GM18502 (cell line): ENCODE data around the gene FOXP4.
"Not testable (repeated sequence)": the region's sequence is repeated elsewhere in the genome, so short reads cannot be mapped to it uniquely, and the experiment has no call there.

Source experiments
- ATAC-seq: cut with Tn5 transposase; IDR thresholded peaks from one replicate; pipeline ENCODE4 v1.9.1; 2021; ENCODE audit warnings: mild to moderate bottlenecking; ENCODE audit not compliant: unreplicated experiment, poor library complexity

FOXP4 gene

GRCh38 chr6:41596096-41596685, 50.0 kb downstream of the FOXP4 start:
- ATAC-seq, result no peak

DNA sequence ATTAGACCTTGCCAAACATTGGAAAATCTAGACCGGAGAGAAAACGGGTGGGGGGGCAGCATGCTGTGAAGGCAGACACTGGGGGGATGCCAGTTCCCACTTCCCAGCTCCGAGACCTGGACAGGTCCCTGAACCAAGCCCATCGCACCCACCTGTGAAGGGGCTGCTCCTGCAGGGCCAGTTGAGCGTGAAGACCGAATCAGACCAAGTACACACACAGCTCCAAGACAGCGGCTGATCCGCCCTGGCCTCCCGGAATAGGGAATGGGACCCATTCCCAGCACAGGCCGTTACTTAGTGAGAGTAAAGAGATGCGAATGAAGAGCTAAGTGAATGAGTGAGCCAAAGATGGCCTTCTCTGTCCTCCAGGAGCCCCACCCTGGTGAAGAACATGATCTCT, 50.6 kb downstream of the FOXP4 start:
- no peak for ATAC-seq

GRCh38 chr6:41597246-41598000, 51.2 kb downstream of the FOXP4 start:
- ATAC-seq, result no peak

- ATAC-seq, result no peak
Observed at GRCh38 chr6:41598670-41599014, 52.5 kb downstream of the FOXP4 start.

GRCh38 chr6:41599015-41599851, 53.1 kb downstream of the FOXP4 start:
- ATAC-seq, result no peak

DNA sequence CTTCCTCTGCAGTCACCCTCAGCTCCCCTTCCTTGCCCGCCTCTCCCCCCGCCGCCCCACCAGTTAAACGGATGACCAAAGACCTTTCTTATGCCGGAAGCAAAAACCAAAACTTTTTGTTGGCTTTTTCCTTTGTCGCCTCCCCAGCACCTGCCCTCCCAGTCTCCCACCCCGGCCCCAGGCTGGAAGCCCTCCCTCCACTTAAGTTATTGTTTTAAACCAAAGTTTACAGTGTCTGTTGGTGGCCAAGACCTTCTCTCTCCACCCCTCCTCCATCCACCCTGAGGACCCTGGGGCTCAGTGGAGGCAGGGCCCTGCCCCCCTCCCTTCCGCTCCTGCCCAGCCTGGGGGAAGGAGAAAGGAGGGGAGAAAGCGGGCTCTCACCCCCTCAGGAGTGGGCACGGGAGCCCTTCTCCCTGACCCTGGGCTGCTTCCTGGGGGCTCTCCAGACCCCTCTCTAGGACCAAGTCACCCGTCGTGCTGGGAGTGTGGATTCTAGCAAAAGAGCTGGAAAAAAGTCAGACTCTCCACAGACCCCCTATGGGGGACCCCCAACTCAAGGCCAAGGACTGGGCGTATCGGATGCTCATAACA, 53.8 kb downstream of the FOXP4 start:
- no peak for ATAC-seq

- ATAC-seq, result no peak
Observed at GRCh38 chr6:41600499-41601247, 54.5 kb downstream of the FOXP4 start.

GRCh38 chr6:41601248-41601549, 55.0 kb downstream of the FOXP4 start:
- no peak for ATAC-seq

DNA sequence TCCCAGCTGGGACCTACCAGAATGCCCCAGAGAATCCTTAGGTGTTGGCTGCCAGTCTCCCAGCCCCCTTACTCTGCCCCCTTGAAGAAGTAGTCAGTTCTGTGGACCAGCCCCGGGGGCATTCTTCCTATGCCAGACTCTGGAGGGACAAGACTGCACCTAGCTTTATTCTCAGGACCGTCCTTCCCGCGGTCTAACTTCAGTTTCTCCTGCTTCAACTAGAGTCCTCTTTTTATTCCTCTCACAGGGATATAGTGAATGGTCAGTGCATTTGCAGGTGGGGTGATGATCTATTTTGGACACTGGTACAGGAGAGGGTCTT, 56.2 kb downstream of the FOXP4 start:
- ATAC-seq, result no peak

DNA sequence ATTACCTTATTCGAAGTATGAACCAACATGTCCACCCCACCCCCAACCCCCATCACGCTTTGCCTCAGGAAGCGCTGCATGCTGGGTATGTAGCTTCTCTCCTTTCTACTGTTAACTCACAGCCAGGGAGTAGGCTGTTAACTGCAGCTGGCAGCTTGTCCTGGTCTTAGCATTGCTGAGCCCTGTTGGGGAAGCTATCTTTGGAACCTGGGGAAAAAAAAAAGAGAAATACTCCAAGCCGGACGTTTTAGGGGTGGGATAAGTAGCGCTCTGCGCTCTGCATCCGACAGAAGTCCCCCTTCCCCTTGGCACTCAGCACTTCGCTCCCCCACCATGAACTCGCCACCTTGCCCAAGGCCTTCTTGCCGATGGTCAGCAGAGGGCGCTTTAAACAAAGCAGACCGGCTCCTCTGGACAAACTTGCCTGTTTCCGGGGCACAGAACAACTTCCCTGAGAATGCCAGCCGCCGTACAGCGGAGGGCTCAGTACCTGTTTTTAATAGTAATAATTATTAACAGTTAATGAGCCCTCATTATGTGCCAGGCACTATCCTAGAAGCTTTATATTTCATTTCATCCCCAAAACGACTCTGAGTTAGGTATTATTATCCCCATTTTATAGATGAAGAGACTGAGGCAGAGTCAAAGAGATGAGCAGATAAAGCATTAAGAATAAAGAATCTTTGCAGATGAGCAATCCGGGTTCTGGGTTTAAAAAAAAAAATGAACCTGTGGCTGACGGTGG, 56.9 kb downstream of the FOXP4 start:
- peak; percentile 67 for ATAC-seq

DNA sequence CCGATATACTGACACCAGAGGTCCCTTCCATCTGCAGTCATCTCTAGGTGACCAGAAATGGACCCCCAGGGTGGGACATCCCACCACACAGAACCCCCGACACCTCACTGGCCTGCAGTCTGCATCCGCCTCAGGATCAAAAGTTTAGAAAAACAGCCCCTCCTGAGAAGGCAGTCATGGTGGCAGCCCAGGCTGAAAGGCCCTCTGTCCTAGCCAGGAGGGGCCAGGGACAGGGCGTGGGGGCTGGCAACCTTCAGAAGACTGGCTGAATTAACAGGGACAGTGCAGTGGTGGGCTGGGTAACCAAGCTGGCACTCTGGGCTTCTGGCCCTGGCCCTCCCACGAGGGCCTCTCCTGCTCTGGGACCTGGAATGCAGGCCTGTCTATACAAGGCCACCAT, 57.8 kb downstream of the FOXP4 start:
- ATAC-seq, result no peak

GRCh38 chr6:41605649-41606048, 59.5 kb downstream of the FOXP4 start:
- no peak for ATAC-seq

DNA sequence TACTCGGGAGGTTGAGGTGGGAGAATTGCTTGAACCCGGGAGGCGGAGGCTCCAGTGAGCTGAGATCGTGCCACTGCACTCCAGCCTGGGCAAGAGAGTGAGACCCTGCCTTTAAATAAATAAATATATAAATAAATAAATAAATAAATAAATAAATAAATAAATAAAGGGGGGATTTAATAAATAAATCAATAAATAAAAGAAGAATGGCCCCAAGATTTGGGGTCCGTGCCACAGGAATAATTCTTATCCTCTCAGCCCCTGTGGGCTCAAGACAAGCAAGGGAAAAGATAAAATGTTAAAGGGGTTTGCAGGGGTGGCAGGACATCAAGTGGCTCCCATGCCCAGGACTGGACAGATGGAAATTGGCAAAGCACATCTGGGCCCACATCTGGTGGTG, 60.9 kb downstream of the FOXP4 start:
- no peak for ATAC-seq

DNA sequence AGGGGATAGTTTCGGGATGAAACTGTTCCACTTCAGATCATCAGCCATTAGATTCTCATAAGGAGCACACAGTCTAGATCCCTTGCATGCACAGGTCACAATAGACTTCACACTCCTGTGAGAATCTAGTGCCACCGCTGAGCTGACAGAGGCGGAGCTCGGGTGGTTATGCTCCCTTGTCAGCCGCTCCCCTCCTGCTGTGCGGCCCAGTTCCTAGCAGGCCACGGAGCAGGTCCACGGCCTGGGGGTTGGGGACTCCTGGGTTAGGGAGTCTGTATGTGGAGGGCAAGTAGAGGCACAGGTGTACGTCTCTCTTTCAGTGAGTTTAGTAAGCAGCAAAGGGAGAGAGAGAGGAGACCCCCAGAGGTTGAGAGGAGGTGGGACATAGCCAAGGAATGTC, 61.6 kb downstream of the FOXP4 start:
- no peak for ATAC-seq

DNA sequence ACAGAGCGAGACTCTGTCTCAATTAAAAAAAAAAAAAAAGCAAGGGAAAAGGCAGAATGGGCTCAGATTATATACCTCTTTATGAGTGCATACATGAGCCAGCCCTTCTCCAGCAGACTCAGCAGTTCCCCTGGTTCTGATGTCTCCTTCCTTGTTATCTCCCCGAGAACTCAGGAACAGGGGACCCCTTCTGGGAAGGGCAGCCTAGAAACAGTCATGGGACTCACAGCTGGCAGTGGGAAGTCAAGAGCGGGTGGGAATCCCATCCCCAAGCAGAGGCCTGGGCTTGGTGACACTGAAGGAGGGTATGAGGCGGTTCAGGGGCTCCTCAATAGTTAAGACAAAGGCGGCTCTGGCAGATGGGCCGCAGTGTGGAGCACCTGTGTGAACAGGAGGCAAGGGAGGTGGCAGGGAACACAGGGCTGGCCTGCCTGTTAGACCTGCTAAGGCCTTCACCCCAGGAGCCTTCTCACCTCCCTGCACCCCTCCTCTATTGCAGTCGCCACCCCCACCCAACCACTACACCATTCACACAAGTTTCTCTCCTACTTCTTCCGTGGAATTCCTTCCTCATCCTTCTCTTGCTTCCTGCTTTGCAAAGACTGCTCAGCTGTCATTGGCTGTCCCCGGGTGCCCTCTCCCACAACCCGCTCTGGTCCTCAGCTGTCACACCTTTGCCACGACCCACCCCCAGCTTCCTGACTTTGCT, 62.4 kb downstream of the FOXP4 start:
- ATAC-seq, result no peak

GRCh38 chr6:41614715-41615114, 68.5 kb downstream of the FOXP4 start:
- ATAC-seq, result no peak

- ATAC-seq, result no peak
Observed at GRCh38 chr6:41615311-41615710, 69.1 kb downstream of the FOXP4 start.

GRCh38 chr6:41618598-41618997, 72.4 kb downstream of the FOXP4 start:
- ATAC-seq, result no peak

GRCh38 chr6:41619193-41619592, 73.0 kb downstream of the FOXP4 start:
- ATAC-seq, result not testable (repeated sequence)
